ENCODE measurements around the gene SOSTDC1. TPM values are rescaled to one million over a fixed set of nuclear protein-coding genes. Genes with fewer than 3 reads are reported as not detected.
"Not testable (repeated sequence)": the region's sequence is repeated elsewhere in the genome, so short reads cannot be mapped to it uniquely, and the experiment has no call there.

SOSTDC1 gene
- total RNA-seq, 1 experiment from 2014 or later: not detected

GRCh38 chr7:16463949-16464715, 1.4 kb downstream of the SOSTDC1 start:
- no peak for DNase-seq (ENCODE audit: low spot score)
- in situ Hi-C loops (cut with HindIII; ENCODE audit: low sequenced_read_pairs): no loop called here

- DNase-seq (ENCODE audit: low spot score): no peak
These were observed 2.0 kb downstream of the SOSTDC1 start for GRCh38 chr7:16463520-16463919.

GRCh38 chr7:16462431-16462889, 3.1 kb downstream of the SOSTDC1 start:
- DNase-seq (ENCODE audit: low spot score): no peak
- in situ Hi-C loops (cut with HindIII; ENCODE audit: low sequenced_read_pairs): no loop called here

More at GRCh38 chr7:16463520-16463919, 2.0 kb downstream of the SOSTDC1 start:
- in situ Hi-C loops (cut with HindIII; ENCODE audit: low sequenced_read_pairs): no loop called here

- DNase-seq (ENCODE audit: low spot score): no peak
- in situ Hi-C loops (cut with HindIII; ENCODE audit: low sequenced_read_pairs): no loop called here
These were observed 4.6 kb downstream of the SOSTDC1 start for GRCh38 chr7:16460789-16461493.

GRCh38 chr7:16456303-16456702, 9.2 kb downstream of the SOSTDC1 start:
- in situ Hi-C loops (cut with HindIII; ENCODE audit: low sequenced_read_pairs); DNase-seq (ENCODE audit: low spot score): not testable (repeated sequence)

- in situ Hi-C loops (cut with HindIII; ENCODE audit: low sequenced_read_pairs): no loop called here
- DNase-seq (ENCODE audit: low spot score): no peak
These were observed 9.9 kb downstream of the SOSTDC1 start for GRCh38 chr7:16455591-16455990.

- DNase-seq (ENCODE audit: low spot score): no peak
- in situ Hi-C loops (cut with HindIII; ENCODE audit: low sequenced_read_pairs): no loop called here
These were observed 15.2 kb downstream of the SOSTDC1 start for GRCh38 chr7:16450366-16450765.

- in situ Hi-C loops (cut with HindIII; ENCODE audit: low sequenced_read_pairs): no loop called here
- no peak for DNase-seq (ENCODE audit: low spot score)
These were observed 17.7 kb downstream of the SOSTDC1 start for GRCh38 chr7:16447876-16448275.

- in situ Hi-C loops (cut with HindIII; ENCODE audit: low sequenced_read_pairs): no loop called here
- no peak for DNase-seq (ENCODE audit: low spot score)
These were observed 19.0 kb downstream of the SOSTDC1 start for GRCh38 chr7:16446508-16446907.

- DNase-seq (ENCODE audit: low spot score); in situ Hi-C loops (cut with HindIII; ENCODE audit: low sequenced_read_pairs): not testable (repeated sequence)
These were observed 21.7 kb downstream of the SOSTDC1 start for GRCh38 chr7:16443871-16444270.

- in situ Hi-C loops (cut with HindIII; ENCODE audit: low sequenced_read_pairs): no loop called here
- DNase-seq (ENCODE audit: low spot score): no peak
These were observed 26.6 kb downstream of the SOSTDC1 start for GRCh38 chr7:16438988-16439387.

GRCh38 chr7:16436306-16436705, 29.2 kb downstream of the SOSTDC1 start:
- DNase-seq (ENCODE audit: low spot score): no peak
- in situ Hi-C loops (cut with HindIII; ENCODE audit: low sequenced_read_pairs): no loop called here

- in situ Hi-C loops (cut with HindIII; ENCODE audit: low sequenced_read_pairs): no loop called here
- no peak for DNase-seq (ENCODE audit: low spot score)
These were observed 31.9 kb downstream of the SOSTDC1 start for GRCh38 chr7:16433568-16434122.

- in situ Hi-C loops (cut with HindIII; ENCODE audit: low sequenced_read_pairs): no loop called here
- no peak for DNase-seq (ENCODE audit: low spot score)
These were observed 33.2 kb downstream of the SOSTDC1 start for GRCh38 chr7:16432425-16432731.

GRCh38 chr7:16431646-16432424, 33.7 kb downstream of the SOSTDC1 start:
- in situ Hi-C loops (cut with HindIII; ENCODE audit: low sequenced_read_pairs): no loop called here

GRCh38 chr7:16430133-16430532, 35.4 kb downstream of the SOSTDC1 start:
- in situ Hi-C loops (cut with HindIII; ENCODE audit: low sequenced_read_pairs): no loop called here

More at GRCh38 chr7:16431646-16432424, 33.7 kb downstream of the SOSTDC1 start:
- peak; percentile 19 for DNase-seq (ENCODE audit: low spot score)

GRCh38 chr7:16428672-16429071, 36.9 kb downstream of the SOSTDC1 start:
- DNase-seq (ENCODE audit: low spot score): no peak
- in situ Hi-C loops (cut with HindIII; ENCODE audit: low sequenced_read_pairs): no loop called here

More at GRCh38 chr7:16430133-16430532, 35.4 kb downstream of the SOSTDC1 start:
- no peak for DNase-seq (ENCODE audit: low spot score)

- in situ Hi-C loops (cut with HindIII; ENCODE audit: low sequenced_read_pairs): no loop called here
- DNase-seq (ENCODE audit: low spot score): no peak
These were observed 37.4 kb downstream of the SOSTDC1 start for GRCh38 chr7:16428182-16428581.

GRCh38 chr7:16423761-16424160, 41.8 kb downstream of the SOSTDC1 start:
- in situ Hi-C loops (cut with HindIII; ENCODE audit: low sequenced_read_pairs): no loop called here
- DNase-seq (ENCODE audit: low spot score): no peak

Data from G401 (cell line).